Measurements from ENCODE around the gene PGPEP1. TPM values are rescaled to one million over a fixed set of nuclear protein-coding genes. Genes with fewer than 3 reads are reported as not detected.

PGPEP1 gene
- total RNA-seq, 1 experiment from 2014 or later = 15.8 TPM

DNA sequence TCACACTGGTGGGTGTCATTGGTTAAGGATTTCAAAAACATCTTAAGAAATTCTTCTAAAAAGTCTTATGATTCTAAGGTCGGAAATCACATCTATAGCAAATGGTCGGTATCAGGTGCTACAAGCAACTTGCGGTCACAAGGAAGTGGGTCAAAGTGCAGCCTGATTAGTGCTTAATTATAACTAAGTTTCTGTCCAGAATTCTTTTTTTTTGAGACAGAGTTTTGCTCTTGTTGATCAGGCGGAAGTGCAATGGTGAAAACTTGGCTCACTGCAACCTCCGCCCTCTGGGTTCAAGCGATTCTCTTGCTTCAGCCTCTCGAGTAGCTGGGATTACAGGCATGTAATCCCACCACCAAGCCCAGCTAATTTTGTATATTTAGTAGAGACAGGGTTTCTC, 44.4 kb downstream of the PGPEP1 start:
- CTCF ChIA-PET = no interaction called here
- H3K36me3 ChIP-seq (ENCODE audit: insufficient read depth, low read length, poor library complexity, severe bottlenecking) = no peaks in the 10 kb centered on the region
- POLR2A ChIA-PET (ENCODE audit: low non-redundant PET) = no interaction called here
- no peak overlapping the region for H3K27ac ChIP-seq (ENCODE audit: low read depth, low read length, poor library complexity, severe bottlenecking)
- no peak overlapping the region for H3K4me3 ChIP-seq (ENCODE audit: low read depth, low read length, poor library complexity, severe bottlenecking)
- BruUV-seq (replicated peaks) = no TSS peak
- H3K27me3 ChIP-seq (replicated peaks; ENCODE audit: insufficient read depth, low read depth, low read length, poor library complexity) = no peaks in the 10 kb centered on the region
- TF ChIP-seq, protein P1, sequence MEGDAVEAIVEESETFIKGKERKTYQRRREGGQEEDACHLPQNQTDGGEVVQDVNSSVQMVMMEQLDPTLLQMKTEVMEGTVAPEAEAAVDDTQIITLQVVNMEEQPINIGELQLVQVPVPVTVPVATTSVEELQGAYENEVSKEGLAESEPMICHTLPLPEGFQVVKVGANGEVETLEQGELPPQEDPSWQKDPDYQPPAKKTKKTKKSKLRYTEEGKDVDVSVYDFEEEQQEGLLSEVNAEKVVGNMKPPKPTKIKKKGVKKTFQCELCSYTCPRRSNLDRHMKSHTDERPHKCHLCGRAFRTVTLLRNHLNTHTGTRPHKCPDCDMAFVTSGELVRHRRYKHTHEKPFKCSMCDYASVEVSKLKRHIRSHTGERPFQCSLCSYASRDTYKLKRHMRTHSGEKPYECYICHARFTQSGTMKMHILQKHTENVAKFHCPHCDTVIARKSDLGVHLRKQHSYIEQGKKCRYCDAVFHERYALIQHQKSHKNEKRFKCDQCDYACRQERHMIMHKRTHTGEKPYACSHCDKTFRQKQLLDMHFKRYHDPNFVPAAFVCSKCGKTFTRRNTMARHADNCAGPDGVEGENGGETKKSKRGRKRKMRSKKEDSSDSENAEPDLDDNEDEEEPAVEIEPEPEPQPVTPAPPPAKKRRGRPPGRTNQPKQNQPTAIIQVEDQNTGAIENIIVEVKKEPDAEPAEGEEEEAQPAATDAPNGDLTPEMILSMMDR (conservative IDR thresholded peaks at IDR 0.05; ENCODE audit: low read depth, low read length) = no peak
- TF ChIP-seq EZH2 (IDR thresholded peaks at IDR 0.05; ENCODE audit: borderline replicate concordance, low read depth, low read length, poor library complexity, severe bottlenecking) = no peak
- H3K4me1 ChIP-seq (ENCODE audit: insufficient read depth, low read length, poor library complexity, severe bottlenecking) = peaks cover 30% of the 10 kb centered on the region
- no peak for DNase-seq (ENCODE audit: low spot score)
- intact Hi-C loops (cut with micrococcal nuclease; ENCODE audit: unreplicated experiment) = no loop called here
- no peaks in the 10 kb centered on the region for H3K9me3 ChIP-seq (ENCODE audit: low read depth, low read length, poor library complexity, severe bottlenecking)

GRCh38 chr19:18385359-18385674, 44.9 kb downstream of the PGPEP1 start:
- Histone ChIP-seq H3K4me1 (ENCODE audit: insufficient read depth, low read length, poor library complexity, severe bottlenecking) (peaks cover 26% of the 10 kb centered on the region), H3K27me3 (replicated peaks; ENCODE audit: insufficient read depth, low read depth, low read length, poor library complexity) (no peaks in the 10 kb centered on the region), H3K27ac (ENCODE audit: low read depth, low read length, poor library complexity, severe bottlenecking) (no peak overlapping the region), H3K36me3 (ENCODE audit: insufficient read depth, low read length, poor library complexity, severe bottlenecking) (no peaks in the 10 kb centered on the region), H3K9me3 (ENCODE audit: low read depth, low read length, poor library complexity, severe bottlenecking) (no peaks in the 10 kb centered on the region), H3K4me3 (ENCODE audit: low read depth, low read length, poor library complexity, severe bottlenecking) (no peak overlapping the region)
- intact Hi-C loops (cut with micrococcal nuclease; ENCODE audit: unreplicated experiment) = no loop called here
- no peak for DNase-seq (ENCODE audit: low spot score)
- BruUV-seq (replicated peaks) = no TSS peak
- POLR2A ChIA-PET (ENCODE audit: low non-redundant PET) = no interaction called here
- CTCF ChIA-PET = no interaction called here
- TF ChIP-seq, protein P1 (conservative IDR thresholded peaks at IDR 0.05; ENCODE audit: low read depth, low read length) = no peak
- TF ChIP-seq EZH2 (IDR thresholded peaks at IDR 0.05; ENCODE audit: borderline replicate concordance, low read depth, low read length, poor library complexity, severe bottlenecking) = no peak

DNA sequence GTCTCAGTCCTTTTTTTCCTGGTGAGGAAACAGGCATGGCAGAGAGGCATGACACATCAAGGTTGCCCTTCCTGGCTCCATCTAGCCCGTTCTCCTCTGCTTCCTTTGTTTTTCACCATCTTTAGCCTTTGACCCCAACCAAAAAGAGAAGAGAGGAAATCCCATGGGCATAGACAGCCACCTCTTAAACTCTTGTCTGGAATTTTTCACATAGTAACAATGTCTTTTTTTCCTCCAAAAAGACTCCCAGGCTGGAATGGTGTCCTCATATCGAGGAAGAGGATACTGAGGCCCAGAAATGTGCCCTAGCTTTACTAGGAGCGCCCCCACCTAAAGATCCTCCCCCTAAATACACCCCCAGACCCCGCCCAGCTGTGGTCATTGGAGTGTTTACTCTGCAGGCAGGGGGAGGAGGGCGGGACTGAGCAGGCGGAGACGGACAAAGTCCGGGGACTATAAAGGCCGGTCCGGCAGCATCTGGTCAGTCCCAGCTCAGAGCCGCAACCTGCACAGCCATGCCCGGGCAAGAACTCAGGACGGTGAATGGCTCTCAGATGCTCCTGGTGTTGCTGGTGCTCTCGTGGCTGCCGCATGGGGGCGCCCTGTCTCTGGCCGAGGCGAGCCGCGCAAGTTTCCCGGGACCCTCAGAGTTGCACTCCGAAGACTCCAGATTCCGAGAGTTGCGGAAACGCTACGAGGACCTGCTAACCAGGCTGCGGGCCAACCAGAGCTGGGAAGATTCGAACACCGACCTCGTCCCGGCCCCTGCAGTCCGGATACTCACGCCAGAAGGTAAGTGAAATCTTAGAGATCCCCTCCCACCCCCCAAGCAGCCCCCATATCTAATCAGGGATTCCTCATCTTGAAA, 45.5 kb downstream of the PGPEP1 start, which contains the start of gene GDF15:
TSS of gene GDF15 (plus strand) at position 484 of the 868 bp plus-strand sequence. CDS start at position 516, 32 bp downstream.
- no peak within 1 kb of the TSS for H3K4me3 ChIP-seq (ENCODE audit: low read depth, low read length, poor library complexity, severe bottlenecking)
- no peaks in the 10 kb centered on the region for H3K27me3 ChIP-seq (replicated peaks; ENCODE audit: insufficient read depth, low read depth, low read length, poor library complexity)
- intact Hi-C loops (cut with micrococcal nuclease; ENCODE audit: unreplicated experiment) = no loop called here
- H3K36me3 ChIP-seq (ENCODE audit: insufficient read depth, low read length, poor library complexity, severe bottlenecking) = no peaks in the 10 kb centered on the region
- ChIA-PET POLR2A (ENCODE audit: low non-redundant PET) (interaction anchor here (0.5 kb wide), 1 partner anchor 31 kb away, joined by 7 read pairs; no protein-coding TSS in a partner anchor), CTCF (no interaction called here)
- peak within 1 kb of the TSS; percentile 39 for H3K27ac ChIP-seq (ENCODE audit: low read depth, low read length, poor library complexity, severe bottlenecking)
- TF ChIP-seq EZH2 (IDR thresholded peaks at IDR 0.05; ENCODE audit: borderline replicate concordance, low read depth, low read length, poor library complexity, severe bottlenecking) = no peak
- TF ChIP-seq, protein P1 (conservative IDR thresholded peaks at IDR 0.05; ENCODE audit: low read depth, low read length) = peak; percentile 67
- peak; percentile 36 for DNase-seq (ENCODE audit: low spot score)
- BruUV-seq (replicated peaks) = no TSS peak
- no peaks in the 10 kb centered on the region for H3K9me3 ChIP-seq (ENCODE audit: low read depth, low read length, poor library complexity, severe bottlenecking)
- H3K4me1 ChIP-seq (ENCODE audit: insufficient read depth, low read length, poor library complexity, severe bottlenecking) = peaks cover 26% of the 10 kb centered on the region
